Uterus (tissue), 4 donors: ENCODE results near the gene UBR7. TPM values are rescaled to one million over a fixed set of nuclear protein-coding genes. Genes with fewer than 3 reads are reported as not detected.

ENCODE experiments used
- DNase-seq, 2 donors: peaks; one replicate each; pipeline ENCODE4 v3.0.0-alpha.2; 2019 to 2020
- H3K27ac ChIP-seq, 2 donors: fragments of 200-600 bp; sonication (generic); 1 replicate in 1 of 2; 2 replicates in 1 of 2; pipeline ENCODE4 v1.5.1; 2016 to 2018
- H3K27me3 ChIP-seq, 2 donors: fragments of 200-600 bp; sonication (generic); one replicate each; pipeline ENCODE4 v1.5.1; 2018 to 2019; ENCODE audit warnings: control low read depth in 1 of 2
- H3K36me3 ChIP-seq, 2 donors: fragments of 200-600 bp; sonication (generic); one replicate each; pipeline ENCODE4 v1.5.1; 2019; ENCODE audit warnings: control low read depth in 1 of 2
- H3K4me1 ChIP-seq, 2 donors: fragments of 200-600 bp; sonication (generic); one replicate each; pipeline ENCODE4 v1.5.1; 2018 to 2019; ENCODE audit warnings: control low read depth in 1 of 2
- H3K4me3 ChIP-seq, 2 donors: fragments of 200-600 bp; sonication (generic); 1 replicate in 1 of 2; 2 replicates in 1 of 2; pipeline ENCODE4 v1.5.1; 2018 to 2019; ENCODE audit warnings: mild to moderate bottlenecking in 1 of 2
- H3K9me3 ChIP-seq, 2 donors: fragments of 200-600 bp; sonication (generic); one replicate each; pipeline ENCODE4 v1.5.1; 2019; ENCODE audit warnings: control low read depth in 1 of 2
- POLR2A ChIP-seq, 2 donors: fragments of 450-650 bp; IDR thresholded peaks; one replicate each; pipeline ENCODE4 v1.6.1; 2016; ENCODE audit warnings: antibody characterized with exemption in 2 of 2, mild to moderate bottlenecking in 1 of 2, moderate library complexity in 1 of 2
- intact Hi-C: fragments of 100-400 bp; cut with DNase I; formaldehyde crosslinking; loops from one replicate; pipeline ENCODE4 v1.15.1; 2023; ENCODE audit warnings: low total_unique reads
- total RNA-seq, 4 donors: library from RNA; depleted of rRNA in 3 of 4; stranded (reverse); fragments of >200 nt in 3 of 4; gene quantifications; one replicate each; pipeline versions ENCODE4 v1.1.0 to v1.2.4, GENCODE V29; 2014 to 2023
- TF ChIP-seq, protein P1 (sequence below), 4 experiments: fragments of 200-600 bp in 2 of 4; fragments of 450-650 bp in 2 of 4; sonication (generic) in 2 of 4; IDR thresholded peaks; one replicate each; pipeline ENCODE4 v1.5.1; 2016 to 2019; ENCODE audit warnings: antibody characterized with exemption in 4 of 4, mild to moderate bottlenecking in 2 of 4, moderate library complexity in 1 of 4
- donor health status: DM: yes; HTN: yes; CAD: no.

The UBR7 gene
- total RNA-seq, 4 donors from 2014 or later: 15.6 to 55.2 (median 33.1) TPM

- intact Hi-C loops: no loop called here
- DNase-seq: no peak
- no peaks in the 10 kb centered on the region for H3K27me3 ChIP-seq
These were observed 12.2 kb downstream of the UBR7 start for GRCh38 chr14:93219103-93219726.

DNA sequence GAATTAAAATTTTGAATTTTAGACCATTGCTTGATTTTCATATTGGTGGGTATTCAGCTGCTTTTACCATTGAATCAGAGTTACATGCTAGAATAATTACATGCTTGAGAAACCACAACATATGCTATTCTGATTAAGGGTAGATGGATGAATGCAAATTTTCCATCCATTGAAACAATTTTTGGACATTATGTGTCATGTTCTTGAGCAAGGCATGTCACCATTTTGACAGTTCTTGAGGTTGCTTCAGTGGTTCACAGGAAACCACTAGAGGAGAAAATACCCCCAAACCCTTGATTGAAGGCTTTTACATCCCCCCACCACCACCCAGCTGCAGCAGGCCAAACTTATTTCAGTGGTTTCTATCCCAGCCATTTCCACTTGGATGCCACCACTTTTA, 13.5 kb downstream of the UBR7 start:
- no peaks in the 10 kb centered on the region for H3K4me1 ChIP-seq
- no peaks in the 10 kb centered on the region for H3K36me3 ChIP-seq
- no peaks in the 10 kb centered on the region for H3K9me3 ChIP-seq
- no peaks in the 10 kb centered on the region for H3K27me3 ChIP-seq
- no peak for DNase-seq
- no peak overlapping the region for H3K4me3 ChIP-seq
- no peak overlapping the region for H3K27ac ChIP-seq
- no peak for TF ChIP-seq POLR2A (IDR thresholded peaks at IDR 0.05)
- TF ChIP-seq, protein P1, sequence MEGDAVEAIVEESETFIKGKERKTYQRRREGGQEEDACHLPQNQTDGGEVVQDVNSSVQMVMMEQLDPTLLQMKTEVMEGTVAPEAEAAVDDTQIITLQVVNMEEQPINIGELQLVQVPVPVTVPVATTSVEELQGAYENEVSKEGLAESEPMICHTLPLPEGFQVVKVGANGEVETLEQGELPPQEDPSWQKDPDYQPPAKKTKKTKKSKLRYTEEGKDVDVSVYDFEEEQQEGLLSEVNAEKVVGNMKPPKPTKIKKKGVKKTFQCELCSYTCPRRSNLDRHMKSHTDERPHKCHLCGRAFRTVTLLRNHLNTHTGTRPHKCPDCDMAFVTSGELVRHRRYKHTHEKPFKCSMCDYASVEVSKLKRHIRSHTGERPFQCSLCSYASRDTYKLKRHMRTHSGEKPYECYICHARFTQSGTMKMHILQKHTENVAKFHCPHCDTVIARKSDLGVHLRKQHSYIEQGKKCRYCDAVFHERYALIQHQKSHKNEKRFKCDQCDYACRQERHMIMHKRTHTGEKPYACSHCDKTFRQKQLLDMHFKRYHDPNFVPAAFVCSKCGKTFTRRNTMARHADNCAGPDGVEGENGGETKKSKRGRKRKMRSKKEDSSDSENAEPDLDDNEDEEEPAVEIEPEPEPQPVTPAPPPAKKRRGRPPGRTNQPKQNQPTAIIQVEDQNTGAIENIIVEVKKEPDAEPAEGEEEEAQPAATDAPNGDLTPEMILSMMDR (IDR thresholded peaks at IDR 0.05): no peak
- intact Hi-C loops: no loop called here

More at GRCh38 chr14:93219103-93219726, 12.2 kb downstream of the UBR7 start:
- no peaks in the 10 kb centered on the region for H3K9me3 ChIP-seq
- H3K4me3 ChIP-seq: no peak overlapping the region
- TF ChIP-seq, protein P1 (IDR thresholded peaks at IDR 0.05): peak in 2 of 4 experiments; percentile 14 to 24
- TF ChIP-seq POLR2A (IDR thresholded peaks at IDR 0.05): no peak
- no peaks in the 10 kb centered on the region for H3K36me3 ChIP-seq
- no peak overlapping the region for H3K27ac ChIP-seq
- no peaks in the 10 kb centered on the region for H3K4me1 ChIP-seq

DNA sequence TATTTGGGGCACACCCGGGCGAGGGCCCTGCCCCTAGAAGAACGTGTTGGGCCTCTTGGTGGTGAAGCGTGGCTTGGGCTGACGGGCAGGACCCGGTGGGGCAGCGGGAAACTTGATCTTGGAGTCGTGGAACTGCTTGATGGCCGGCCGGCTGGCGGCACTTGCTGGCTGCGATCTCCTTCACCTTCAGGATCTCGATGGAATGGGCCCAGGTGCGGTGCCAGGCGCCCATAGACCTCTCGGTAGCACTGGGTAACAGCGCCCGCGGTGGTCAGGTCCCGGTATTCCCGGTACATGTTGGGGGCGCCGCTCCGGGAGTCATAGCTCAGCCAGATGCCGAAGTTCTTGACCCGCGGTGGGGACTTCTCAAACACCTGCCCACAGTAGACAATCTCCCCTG, 16.5 kb downstream of the UBR7 start:
- DNase-seq: no peak
- Histone ChIP-seq H3K4me3 (no peak overlapping the region), H3K27ac (no peak overlapping the region), H3K27me3 (no peaks in the 10 kb centered on the region), H3K4me1 (no peaks in the 10 kb centered on the region), H3K9me3 (no peaks in the 10 kb centered on the region), H3K36me3 (no peaks in the 10 kb centered on the region)
- intact Hi-C loops: no loop called here
- no peak for TF ChIP-seq POLR2A (IDR thresholded peaks at IDR 0.05)
- TF ChIP-seq, protein P1 (IDR thresholded peaks at IDR 0.05): no peak

- H3K36me3 ChIP-seq: no peaks in the 10 kb centered on the region
- intact Hi-C loops: no loop called here
- no peak for TF ChIP-seq POLR2A (IDR thresholded peaks at IDR 0.05)
These were observed 21.5 kb downstream of the UBR7 start for GRCh38 chr14:93228550-93228949.

GRCh38 chr14:93230539-93230938, 23.5 kb downstream of the UBR7 start:
- no peaks in the 10 kb centered on the region for H3K9me3 ChIP-seq
- no peak overlapping the region for H3K27ac ChIP-seq
- TF ChIP-seq, protein P1 (IDR thresholded peaks at IDR 0.05): no peak
- TF ChIP-seq POLR2A (IDR thresholded peaks at IDR 0.05): no peak
- no peak for DNase-seq
- no peaks in the 10 kb centered on the region for H3K36me3 ChIP-seq
- intact Hi-C loops: no loop called here
- no peaks in the 10 kb centered on the region for H3K27me3 ChIP-seq
- H3K4me1 ChIP-seq: no peaks in the 10 kb centered on the region
- H3K4me3 ChIP-seq: no peak overlapping the region

More at GRCh38 chr14:93228550-93228949, 21.5 kb downstream of the UBR7 start:
- Histone ChIP-seq H3K4me3 (no peak overlapping the region), H3K27ac (no peak overlapping the region), H3K27me3 (no peaks in the 10 kb centered on the region), H3K9me3 (no peaks in the 10 kb centered on the region), H3K4me1 (no peaks in the 10 kb centered on the region)
- DNase-seq: no peak
